ENCODE data around the gene ABTB1. TPM values are rescaled to one million over a fixed set of nuclear protein-coding genes. Genes with fewer than 3 reads are reported as not detected.

The ABTB1 gene
- total RNA-seq, 1 donor from 2014 or later = 5.8 TPM

DNA sequence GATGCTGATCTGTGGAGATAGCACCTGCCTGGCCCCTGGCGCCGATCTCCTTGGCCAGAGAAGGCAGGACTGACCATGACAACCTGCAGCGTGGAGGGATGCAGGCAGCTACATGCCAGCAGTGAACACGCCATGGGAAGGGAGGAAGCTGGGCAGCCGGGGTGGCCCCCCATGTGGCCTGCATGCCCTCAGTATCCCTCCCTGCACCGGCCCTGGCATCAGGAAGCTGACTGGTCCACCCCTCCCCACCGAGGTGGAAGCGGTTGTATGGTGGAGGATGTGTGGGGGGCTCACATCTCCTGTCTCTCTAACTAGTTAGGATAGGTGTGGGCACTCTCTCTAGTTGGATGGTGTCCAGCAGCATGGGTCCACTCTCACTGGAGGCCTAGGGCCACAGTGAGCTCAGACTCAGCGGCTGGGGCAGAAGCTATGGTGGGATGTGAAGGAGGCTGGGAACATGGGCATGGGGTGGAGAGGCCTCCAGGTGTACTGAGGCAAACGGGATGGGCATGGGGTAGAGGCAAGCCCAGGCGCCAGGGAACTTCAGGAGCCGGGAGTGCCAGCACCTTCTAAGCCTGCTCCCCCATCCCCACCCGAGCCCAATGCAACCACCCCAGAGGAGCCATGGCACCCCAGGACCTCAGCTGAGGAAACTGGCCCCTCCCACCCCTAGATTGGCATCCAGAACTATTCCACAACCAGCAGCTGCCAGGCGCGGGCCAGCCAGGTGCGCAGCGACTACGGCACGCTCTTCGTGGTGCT, 1.8 kb upstream of the ABTB1 start:
- no peak for FAIRE-seq
- Histone ChIP-seq H3K27me3 (ENCODE audit: control insufficient read depth, insufficient read depth, low read length) (no peaks in the 10 kb centered on the region), H3K36me3 (ENCODE audit: control insufficient read depth, insufficient read depth, low read length) (no peaks in the 10 kb centered on the region), H3K4me3 (ENCODE audit: low read depth, low read length) (no peak overlapping the region)
- TF ChIP-seq, protein P1, sequence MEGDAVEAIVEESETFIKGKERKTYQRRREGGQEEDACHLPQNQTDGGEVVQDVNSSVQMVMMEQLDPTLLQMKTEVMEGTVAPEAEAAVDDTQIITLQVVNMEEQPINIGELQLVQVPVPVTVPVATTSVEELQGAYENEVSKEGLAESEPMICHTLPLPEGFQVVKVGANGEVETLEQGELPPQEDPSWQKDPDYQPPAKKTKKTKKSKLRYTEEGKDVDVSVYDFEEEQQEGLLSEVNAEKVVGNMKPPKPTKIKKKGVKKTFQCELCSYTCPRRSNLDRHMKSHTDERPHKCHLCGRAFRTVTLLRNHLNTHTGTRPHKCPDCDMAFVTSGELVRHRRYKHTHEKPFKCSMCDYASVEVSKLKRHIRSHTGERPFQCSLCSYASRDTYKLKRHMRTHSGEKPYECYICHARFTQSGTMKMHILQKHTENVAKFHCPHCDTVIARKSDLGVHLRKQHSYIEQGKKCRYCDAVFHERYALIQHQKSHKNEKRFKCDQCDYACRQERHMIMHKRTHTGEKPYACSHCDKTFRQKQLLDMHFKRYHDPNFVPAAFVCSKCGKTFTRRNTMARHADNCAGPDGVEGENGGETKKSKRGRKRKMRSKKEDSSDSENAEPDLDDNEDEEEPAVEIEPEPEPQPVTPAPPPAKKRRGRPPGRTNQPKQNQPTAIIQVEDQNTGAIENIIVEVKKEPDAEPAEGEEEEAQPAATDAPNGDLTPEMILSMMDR (IDR thresholded peaks at IDR 0.05; ENCODE audit: insufficient read depth, low read length, severe bottlenecking) = no peak
- no peak for DNase-seq (ENCODE audit: low read depth)

DNA sequence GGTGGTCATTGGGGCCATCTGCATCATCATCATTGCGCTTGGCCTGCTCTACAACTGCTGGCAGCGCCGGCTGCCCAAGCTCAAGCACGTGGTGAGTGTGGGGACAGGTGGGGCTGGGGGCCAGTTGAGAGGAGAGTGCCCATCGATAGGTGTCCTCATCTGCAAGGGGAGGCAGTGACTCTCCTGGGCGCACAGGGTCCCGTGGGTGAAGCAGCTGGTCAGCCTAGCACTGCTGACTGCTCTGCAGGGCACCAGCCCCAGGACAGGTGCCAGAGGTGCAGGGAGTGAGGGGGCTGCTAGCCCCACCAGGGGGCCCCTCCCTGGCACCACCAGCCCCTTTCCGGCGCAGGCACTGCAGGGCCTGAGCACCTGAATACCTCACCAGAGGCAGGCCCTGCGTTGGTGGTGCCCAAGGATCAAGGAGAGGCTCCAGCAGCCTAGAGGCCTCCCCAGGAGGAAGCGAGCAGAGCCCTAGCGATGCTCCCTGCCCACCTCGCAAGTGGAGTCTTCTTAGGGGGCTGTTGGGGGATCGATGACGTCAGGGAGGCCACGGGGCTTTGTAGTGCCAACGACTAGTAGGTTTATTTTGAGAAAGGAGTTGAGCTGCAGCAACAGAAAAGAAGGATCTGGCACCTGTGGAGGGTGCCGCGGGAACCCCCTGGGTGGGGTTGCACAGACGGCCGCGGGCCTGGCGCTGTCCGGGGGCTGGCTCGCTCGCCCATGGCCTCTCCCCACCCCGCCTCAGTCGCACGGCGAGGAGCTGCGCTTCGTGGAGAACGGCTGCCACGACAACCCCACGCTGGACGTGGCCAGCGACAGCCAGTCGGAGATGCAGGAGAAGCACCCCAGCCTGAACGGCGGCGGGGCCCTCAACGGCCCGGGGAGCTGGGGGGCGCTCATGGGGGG, 976 bp upstream of the ABTB1 start:
- Histone ChIP-seq H3K27me3 (ENCODE audit: control insufficient read depth, insufficient read depth, low read length) (no peaks in the 10 kb centered on the region), H3K4me3 (ENCODE audit: low read depth, low read length) (peak overlapping the region; percentile 64), H3K36me3 (ENCODE audit: control insufficient read depth, insufficient read depth, low read length) (no peaks in the 10 kb centered on the region)
- TF ChIP-seq, protein P1 (IDR thresholded peaks at IDR 0.05; ENCODE audit: insufficient read depth, low read length, severe bottlenecking) = no peak
- FAIRE-seq (no peak), DNase-seq (ENCODE audit: low read depth) (no peak)

GRCh38 chr3:127673191-127674100, 694 bp downstream of the ABTB1 start:
- TF ChIP-seq, protein P1 (IDR thresholded peaks at IDR 0.05; ENCODE audit: insufficient read depth, low read length, severe bottlenecking) = no peak
- no peak for DNase-seq (ENCODE audit: low read depth)
- Histone ChIP-seq H3K36me3 (ENCODE audit: control insufficient read depth, insufficient read depth, low read length) (no peaks in the 10 kb centered on the region), H3K27me3 (ENCODE audit: control insufficient read depth, insufficient read depth, low read length) (no peaks in the 10 kb centered on the region), H3K4me3 (ENCODE audit: low read depth, low read length) (peak overlapping the region; percentile 71)
- FAIRE-seq = no peak

DNA sequence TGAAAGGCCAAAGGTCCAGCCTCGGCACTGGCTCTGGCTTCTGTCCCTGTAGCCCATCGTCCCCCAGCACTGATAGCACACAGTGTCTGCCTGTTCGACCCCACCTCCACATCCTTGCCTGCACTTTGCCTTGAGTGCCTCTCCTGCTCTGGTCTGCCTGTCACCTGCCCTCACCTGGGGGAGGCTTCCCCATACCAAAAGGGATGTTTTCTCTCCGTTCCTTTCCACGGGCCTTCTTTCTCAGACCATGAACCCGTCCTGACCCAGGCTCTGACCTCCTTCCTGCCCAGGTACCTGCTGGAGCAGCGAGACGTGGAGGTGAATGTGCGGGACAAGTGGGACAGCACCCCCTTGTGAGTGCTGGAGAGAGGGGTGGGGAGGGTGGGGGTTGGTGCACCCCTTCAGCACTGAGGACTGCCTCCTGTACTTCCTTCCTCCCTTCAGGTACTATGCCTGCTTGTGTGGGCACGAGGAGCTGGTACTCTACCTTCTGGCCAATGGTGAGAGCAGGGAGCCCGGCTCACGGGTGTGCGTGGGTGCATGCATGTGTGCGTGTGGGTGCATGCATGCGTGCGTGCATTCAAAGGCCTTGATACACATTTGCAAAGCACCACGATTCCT, 1.5 kb downstream of the ABTB1 start:
- TF ChIP-seq, protein P1 (IDR thresholded peaks at IDR 0.05; ENCODE audit: insufficient read depth, low read length, severe bottlenecking) = no peak
- DNase-seq (ENCODE audit: low read depth) (no peak), FAIRE-seq (no peak)
- Histone ChIP-seq H3K4me3 (ENCODE audit: low read depth, low read length) (no peak overlapping the region), H3K27me3 (ENCODE audit: control insufficient read depth, insufficient read depth, low read length) (no peaks in the 10 kb centered on the region), H3K36me3 (ENCODE audit: control insufficient read depth, insufficient read depth, low read length) (no peaks in the 10 kb centered on the region)

DNA sequence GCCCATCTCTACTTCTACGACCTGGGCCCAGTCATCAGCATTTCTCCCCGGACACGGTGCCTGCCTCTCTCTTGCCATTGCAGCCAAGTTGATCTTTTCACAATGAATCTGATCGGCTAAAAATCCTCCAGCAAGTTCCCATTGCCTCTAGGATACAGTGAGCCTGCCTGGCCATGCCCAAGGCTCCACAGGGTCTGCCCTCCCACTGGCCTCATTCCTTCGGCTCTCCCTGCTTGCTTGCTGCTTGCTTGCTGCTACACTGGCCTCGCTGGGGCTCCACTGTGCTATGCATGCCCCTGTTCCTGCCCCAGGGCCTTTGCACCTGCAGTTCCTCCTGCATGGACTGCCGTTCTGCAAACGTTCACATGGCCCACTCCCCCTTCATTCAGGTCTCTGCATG, 2.0 kb downstream of the ABTB1 start:
- DNase-seq (ENCODE audit: low read depth) (no peak), FAIRE-seq (peak; percentile 7)
- no peaks in the 10 kb centered on the region for H3K27me3 ChIP-seq (ENCODE audit: control insufficient read depth, insufficient read depth, low read length)
- H3K4me3 ChIP-seq (ENCODE audit: low read depth, low read length) = no peak overlapping the region
- TF ChIP-seq, protein P1 (IDR thresholded peaks at IDR 0.05; ENCODE audit: insufficient read depth, low read length, severe bottlenecking) = no peak
- no peaks in the 10 kb centered on the region for H3K36me3 ChIP-seq (ENCODE audit: control insufficient read depth, insufficient read depth, low read length)
